ENCODE data around the gene PARVB. TPM values are rescaled to one million over a fixed set of nuclear protein-coding genes. Genes with fewer than 3 reads are reported as not detected.

PARVB gene, protein sequence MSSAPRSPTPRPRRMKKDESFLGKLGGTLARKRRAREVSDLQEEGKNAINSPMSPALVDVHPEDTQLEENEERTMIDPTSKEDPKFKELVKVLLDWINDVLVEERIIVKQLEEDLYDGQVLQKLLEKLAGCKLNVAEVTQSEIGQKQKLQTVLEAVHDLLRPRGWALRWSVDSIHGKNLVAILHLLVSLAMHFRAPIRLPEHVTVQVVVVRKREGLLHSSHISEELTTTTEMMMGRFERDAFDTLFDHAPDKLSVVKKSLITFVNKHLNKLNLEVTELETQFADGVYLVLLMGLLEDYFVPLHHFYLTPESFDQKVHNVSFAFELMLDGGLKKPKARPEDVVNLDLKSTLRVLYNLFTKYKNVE
- total RNA-seq: 39.2 and 41.5 TPM in 2 replicates

DNA sequence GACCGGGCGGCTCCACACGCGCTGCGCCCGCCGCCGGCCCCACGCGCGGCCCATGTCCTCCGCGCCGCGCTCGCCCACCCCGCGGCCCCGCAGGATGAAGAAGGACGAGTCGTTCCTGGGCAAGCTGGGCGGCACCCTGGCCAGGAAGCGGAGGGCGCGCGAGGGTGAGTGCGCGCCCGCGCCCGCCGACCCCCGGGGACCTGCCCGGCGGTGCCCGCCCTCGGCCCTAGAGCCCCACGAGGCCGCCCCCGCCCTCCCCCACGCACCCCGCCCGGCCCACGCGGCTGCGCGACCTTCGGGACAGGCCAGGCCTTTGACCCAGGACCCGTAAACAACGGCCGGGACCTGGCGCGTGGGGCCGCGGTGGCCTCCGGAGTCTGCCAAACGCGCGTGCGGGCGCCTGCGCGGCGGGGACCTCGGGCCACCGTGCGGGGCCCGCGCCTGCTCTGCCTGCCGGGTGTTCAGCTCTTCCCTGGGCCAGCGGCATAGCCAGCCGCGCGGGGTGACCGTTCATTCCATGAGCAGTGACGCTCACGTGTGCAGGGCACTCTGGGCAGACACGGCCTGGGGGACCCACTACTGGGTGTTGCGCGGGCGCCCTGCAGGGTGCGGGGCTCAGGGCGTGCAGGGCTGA is at the start of gene PARVB:
TSS of gene PARVB (plus strand) at position 15 of the 634 bp plus-strand sequence. CDS start at position 53, 38 bp downstream.
- intact Hi-C loops (cut with micrococcal nuclease): loop anchor here (2.0 kb wide), 1 partner anchor 212 kb away; the partner anchor contains the start of gene EFCAB6

DNA sequence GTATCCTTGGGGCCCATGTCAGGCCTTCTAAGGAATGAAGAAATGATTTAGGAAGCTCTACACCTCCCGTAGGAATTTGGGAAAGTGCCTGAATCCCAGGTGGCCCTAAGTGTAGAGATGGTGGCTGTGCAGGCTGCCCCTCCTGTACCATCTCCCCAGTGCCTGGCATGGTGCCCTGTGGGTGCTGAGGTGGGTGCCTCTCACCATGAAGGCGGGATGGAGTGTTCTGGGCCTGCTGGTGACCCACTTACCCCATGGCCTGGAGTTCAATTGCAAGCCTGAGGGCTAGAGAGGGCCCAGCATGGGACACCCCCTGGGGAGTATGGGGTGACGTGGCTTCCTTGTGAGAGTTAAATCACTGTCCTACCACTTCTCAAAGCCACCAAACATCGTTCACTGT is 49.1 kb upstream of the PARVB start:
- intact Hi-C loops (cut with micrococcal nuclease): no loop called here

DNA sequence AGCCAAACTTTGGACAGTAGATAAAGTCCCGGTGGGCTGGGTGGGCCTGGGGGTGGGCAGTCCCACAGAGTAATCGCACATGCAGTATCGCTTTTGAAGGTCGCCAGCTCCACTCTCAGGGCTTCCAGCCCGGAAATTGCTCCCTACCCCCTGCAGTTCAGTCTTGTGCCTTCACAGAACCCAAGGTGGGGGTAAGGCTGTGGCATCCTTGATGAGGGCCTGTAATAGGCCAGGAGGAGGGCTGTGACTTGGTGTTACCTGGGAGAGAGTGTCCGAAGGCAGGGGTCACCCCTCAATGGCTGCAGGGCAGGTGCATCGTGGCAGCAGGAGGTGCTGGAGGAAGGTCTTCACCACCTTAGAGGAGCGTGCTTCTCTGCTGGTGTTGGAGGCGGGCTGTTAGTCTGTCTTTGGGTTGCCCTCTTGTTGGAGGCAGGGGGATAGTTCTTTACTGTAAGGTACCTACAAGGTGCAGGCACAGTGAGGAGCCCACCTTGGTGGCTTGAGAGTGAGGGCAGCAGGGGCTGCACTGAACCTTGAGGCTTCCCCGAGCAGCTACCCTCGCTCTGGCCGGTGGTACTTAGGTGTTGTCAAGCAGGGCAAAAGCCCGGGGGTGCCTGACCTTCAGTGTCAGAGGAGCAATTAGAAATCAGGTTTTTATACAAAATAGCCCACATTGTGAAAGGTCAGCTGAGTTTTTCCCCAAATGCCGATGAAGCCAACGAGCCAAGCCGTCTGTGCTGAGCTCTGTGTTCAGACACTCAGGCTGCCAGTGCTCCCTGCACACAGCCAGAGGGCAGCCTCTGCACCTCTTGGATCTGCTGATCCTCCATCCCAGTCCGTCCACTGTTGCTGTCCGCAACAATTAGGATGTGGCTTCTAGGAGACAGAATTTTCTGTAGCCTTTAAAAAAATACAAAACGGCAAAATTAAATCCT is 47.0 kb upstream of the PARVB start:
- intact Hi-C loops (cut with micrococcal nuclease): no loop called here

DNA sequence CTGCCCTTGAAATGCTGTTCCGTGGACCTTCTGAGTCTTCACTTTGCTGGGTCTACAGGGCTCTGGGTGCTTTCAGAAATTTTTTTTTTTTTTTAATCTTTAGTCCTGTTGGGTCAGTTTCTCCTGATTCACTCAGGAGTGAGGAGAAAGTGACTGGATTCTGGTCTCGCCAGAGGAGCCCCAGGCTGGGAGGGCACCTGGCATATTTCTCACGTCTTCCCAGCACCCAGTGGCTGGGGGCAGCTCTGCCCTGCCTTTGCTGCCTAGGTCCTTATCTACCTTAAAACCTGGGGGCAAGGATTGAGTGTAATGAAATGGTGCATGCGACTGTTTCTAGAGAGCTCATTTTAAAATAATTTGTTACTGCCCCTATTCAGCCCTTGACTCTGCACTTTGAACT is 45.5 kb upstream of the PARVB start:
- intact Hi-C loops (cut with micrococcal nuclease): no loop called here

DNA sequence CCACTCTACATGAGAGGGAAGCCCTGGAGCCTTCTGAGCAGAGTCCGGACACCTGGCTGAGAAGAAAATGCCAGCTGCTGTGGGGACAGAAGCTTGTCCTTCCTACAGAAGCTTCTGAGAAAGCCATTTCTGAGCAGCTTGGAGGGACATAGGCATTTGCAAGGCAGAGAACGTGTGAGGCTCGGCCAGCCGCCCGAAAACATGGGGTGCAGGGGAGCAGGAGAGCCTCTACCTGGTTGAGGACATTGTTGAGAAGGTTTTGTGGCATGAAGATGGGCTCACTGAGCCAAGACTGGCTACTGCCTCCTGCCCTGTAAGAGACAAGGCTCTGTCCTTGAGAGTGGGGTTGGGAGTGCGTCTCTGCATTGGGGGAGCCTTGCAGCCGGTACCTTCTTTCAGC is 43.5 kb upstream of the PARVB start:
- intact Hi-C loops (cut with micrococcal nuclease): no loop called here

DNA sequence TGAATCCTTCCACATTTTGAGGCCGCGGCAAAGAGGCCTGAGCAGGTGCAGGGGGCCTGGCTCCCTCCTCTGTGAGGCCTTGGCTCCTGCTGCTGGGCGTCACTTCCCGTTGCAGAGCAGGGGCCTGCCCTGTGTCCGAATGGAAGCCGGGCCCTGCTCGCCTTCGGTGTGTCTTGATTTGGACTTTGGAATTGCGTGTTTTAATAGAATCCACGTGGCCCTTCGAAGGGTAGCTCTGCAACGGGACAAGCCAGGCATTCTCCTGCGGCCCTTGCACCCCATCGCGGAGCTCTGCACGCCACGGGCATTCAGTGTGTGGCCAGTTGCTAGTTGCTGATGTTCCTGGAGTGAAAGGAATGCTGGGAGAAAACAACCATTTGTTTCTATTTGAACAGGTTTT is 43.1 kb upstream of the PARVB start:
- intact Hi-C loops (cut with micrococcal nuclease): no loop called here

DNA sequence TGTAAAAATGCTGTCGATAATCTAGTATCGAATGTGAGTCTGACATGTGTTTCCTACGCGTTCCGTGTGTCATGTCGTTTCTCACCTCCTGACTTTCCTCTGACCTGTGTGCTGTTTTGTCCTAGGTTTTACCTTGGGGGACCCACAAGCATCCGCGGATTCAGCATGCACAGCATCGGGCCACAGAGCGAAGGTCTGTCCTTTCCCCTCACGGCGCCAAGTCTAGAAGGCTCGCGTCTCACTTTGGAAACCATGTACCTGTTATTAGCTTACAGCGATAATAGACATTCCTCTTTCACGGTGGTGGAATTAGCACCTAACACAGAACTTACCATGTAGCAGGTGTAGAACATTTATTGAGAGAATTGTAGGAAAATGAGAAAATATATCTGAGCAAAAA is 40.3 kb upstream of the PARVB start:
- intact Hi-C loops (cut with micrococcal nuclease): no loop called here

DNA sequence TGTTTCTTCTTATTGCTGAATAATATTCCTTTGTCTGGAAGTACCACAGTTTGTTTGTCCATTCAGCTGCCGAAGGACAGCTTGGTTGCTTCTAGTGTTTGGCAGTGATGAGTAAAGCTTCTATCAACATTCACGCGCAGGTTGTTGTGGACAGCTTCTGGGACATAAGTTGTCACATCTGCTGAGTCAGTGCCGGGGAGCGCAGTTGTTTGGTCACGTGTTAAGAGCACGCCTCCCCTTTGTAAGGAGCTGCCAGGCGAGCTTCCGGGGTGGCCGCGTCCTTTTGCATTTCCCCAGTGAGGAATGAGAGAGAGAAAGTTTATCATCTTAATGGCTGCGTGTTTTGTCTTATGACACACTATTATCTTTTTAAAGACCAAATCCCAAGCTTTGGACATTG is 38.6 kb upstream of the PARVB start:
- intact Hi-C loops (cut with micrococcal nuclease): no loop called here

DNA sequence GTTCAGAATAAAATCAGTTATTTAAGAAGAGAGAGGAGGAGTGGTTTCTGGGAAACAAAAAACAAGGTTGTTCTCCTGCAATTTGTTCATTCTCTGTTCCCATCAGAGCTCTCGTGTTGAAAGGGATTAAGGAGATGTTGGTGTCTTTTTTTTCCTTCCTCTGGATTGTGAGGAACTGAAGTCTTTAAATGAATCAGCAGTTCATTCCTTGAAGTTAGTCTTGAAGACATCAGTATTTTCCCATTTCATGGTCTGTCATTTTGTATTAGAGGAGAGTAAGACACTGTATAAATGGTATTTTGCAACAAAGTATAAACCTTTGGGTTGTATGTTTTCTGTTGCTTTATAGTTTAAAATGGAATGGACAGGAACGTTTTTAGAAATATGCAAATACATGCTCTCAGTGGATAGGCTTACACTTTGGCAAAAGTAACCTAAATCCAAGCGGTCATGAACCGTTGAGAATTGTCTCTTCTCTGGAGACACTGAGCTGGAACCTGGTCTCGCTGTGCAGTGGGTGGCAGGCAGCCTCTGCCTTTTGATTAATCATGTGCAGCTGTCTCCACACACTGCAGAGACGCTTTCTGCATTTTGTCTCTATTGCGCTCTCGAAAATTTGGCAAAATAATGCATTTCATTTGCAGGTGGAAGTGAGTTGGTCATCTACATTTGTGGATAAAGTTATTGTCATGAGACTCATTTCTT is 35.8 kb upstream of the PARVB start:
- intact Hi-C loops (cut with micrococcal nuclease): no loop called here

DNA sequence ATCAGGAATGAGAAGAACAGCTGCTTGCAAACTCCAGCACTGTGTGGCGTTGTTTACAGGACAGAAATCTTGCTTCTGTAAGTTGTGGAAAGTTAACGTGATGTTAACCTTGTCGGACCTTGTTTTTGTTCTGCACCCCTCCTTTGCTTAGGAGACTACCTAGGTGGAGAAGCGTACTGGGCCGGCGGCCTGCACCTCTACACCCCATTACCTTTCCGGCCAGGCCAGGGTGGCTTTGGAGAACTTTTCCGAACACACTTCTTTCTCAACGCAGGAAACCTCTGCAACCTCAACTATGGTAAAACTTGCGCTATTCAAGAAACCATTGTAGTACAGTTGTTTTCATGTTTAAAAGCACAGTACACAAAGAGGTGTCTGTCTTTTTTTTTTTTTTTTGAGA is 35.1 kb upstream of the PARVB start:
- intact Hi-C loops (cut with micrococcal nuclease): no loop called here

DNA sequence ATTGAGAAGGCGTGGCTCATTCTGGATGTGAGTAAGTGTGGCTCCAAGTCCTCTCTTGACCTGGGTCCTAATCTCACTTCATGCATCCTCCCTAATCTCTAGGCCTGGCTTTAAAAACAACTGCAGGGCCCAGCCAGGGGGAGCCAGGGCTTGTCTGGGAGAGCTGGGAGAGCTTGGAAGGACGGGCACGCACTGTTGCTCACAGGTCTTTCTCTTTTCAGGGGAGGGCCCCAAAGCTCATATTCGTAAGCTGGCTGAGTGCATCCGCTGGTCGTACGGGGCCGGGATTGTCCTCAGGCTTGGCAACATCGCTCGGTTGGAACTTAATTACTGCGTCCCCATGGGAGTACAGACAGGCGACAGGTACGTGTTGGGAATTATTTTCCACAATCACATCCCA is 34.1 kb upstream of the PARVB start:
- intact Hi-C loops (cut with micrococcal nuclease): loop anchor here (5.0 kb wide), 1 partner anchor 192 kb away; the partner anchor contains the start of gene PARVG

DNA sequence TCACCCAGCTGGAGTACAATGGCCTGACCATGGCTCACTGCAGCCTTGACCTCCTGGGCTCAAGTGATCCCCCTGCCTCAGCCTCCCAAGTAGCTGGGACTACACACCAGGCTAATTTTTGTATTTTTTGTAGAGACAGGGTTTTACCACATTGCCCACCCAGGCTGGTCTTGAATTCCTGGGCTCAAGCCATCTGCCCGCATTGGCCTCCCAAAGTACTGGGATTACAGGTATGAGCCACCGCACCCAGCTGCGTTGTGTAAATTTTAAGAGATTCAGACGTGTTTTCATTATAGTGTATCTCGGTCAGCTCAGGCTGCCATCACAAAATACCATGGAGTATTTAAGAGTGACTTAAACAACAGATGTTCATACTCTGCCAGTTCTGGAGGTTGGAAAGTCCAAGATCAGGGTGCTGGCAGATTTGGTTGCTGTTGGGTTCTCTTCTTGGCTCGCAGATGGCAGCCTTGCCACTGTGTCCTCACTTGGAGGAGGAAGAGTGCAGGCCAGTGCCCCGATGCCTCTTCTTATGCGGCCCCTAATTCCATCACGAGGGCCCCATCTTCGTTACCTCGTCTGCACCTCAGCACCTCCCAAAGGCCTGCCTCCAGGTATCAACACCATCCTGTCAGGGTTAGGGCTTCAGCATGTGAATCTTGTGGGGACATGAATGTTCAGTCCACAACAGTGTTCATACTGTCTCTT is 32.6 kb upstream of the PARVB start:
- intact Hi-C loops (cut with micrococcal nuclease): loop anchor here (2.0 to 5.0 kb wide), 3 partner anchors 37 to 577 kb away; partner anchors contain the start of genes PARVG and SAMM50

DNA sequence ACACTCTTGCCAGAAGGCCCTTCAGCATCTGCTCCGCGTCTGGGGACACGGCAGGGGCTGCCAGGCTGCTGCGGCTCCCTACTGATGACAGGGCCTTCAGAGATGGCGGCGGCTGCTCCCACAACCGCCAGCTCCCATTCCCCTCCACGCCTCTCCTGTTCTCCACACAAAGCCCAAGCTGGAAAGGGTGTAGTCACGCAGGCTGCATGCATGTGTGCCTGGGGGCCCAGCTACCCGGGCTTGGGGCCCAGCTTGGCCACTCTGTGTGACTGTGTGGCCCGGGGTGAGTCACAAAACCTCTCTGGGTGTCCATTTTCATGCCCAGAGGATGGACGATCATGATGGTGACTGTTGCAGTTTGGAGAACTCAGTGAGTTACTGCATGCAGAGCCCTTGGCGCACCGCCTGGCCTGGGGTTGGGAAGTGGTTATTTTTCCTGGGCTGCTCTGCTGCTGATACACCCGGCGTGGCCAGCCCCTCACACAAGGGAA is 31.7 kb upstream of the PARVB start:
- intact Hi-C loops (cut with micrococcal nuclease): loop anchor here (2.0 to 5.0 kb wide), 3 partner anchors 38 to 576 kb away; partner anchors contain the start of genes PARVG and SAMM50

DNA sequence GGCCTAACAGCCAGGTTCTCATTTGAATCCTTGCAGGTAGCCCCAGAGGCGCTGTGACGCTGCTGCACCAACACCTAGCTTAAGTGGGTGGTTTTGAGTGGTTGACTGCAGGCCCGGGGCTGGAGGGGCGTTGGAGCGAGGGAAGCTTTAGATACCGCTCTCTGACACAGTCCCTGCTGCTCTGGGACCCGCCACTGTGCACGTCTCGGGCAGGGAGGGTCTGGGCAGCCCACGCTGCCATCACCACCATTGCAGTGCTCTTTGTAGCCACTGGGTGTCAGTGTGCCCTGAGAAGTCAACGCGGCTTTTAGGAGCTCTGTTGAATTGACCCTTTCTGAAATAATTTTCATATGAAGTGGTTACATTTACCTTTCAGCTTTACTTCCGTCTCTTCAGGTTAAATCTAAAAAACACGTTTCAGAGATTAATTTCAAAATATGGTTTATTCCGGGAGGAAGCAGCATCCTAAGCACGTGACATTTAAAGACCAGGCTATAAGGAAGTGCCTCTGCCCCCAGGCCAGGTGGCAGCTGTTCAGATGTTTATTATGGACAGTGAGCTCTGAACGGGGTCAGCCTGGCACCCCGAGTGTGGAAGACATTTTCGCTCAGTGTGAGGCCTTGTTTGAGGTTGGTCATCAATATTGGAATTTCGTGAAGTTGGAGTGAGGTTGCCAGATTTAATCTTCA is 30.9 kb upstream of the PARVB start:
- intact Hi-C loops (cut with micrococcal nuclease): loop anchor here (1.0 to 5.0 kb wide), 7 partner anchors 38 to 691 kb away; partner anchors contain the start of genes PARVG and SAMM50

DNA sequence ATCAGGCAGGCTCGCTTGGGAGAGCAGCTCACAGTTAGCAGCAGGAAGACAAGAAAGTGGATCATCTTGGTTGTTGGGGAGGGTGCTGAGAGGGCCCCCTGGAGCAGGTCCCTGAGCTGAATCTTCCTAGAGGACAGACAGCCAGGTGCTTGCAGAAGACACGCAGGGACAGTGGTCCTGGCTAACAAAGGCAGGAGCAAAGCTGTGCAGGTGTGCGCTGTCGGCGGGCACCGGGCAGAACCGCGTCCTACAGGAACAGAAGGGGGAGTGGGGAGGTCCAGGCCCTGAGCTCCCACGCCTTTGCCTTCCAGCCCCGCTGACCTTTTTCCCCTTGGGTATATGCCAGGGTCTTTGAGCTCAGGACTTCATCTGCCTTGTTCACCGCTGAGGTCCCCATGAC is 30.1 kb upstream of the PARVB start:
- intact Hi-C loops (cut with micrococcal nuclease): loop anchor here (5.0 kb wide), 1 partner anchor 188 kb away; the partner anchor contains the start of gene PARVG

DNA sequence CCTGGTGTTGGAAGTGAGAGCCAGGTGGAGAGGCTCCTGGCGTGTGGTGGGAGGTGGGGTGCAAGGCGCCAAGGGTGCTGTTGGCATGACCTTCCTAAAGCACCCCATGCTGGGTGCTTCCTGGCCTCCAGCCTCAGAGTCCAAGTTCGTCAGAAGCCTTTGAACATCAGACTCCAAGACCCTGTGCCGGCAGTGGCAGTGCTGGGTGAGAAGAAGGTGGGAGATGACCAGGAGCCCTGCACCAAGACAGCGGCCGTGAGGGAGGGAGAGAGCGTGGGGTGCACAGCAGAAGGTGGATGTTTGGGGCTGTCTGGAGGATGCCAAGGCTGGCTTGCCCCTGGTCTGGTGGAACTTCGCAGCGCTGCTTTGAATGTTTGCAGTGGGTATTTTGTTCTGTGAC is 29.7 kb upstream of the PARVB start:
- intact Hi-C loops (cut with micrococcal nuclease): loop anchor here (5.0 kb wide), 1 partner anchor 188 kb away; the partner anchor contains the start of gene PARVG

DNA sequence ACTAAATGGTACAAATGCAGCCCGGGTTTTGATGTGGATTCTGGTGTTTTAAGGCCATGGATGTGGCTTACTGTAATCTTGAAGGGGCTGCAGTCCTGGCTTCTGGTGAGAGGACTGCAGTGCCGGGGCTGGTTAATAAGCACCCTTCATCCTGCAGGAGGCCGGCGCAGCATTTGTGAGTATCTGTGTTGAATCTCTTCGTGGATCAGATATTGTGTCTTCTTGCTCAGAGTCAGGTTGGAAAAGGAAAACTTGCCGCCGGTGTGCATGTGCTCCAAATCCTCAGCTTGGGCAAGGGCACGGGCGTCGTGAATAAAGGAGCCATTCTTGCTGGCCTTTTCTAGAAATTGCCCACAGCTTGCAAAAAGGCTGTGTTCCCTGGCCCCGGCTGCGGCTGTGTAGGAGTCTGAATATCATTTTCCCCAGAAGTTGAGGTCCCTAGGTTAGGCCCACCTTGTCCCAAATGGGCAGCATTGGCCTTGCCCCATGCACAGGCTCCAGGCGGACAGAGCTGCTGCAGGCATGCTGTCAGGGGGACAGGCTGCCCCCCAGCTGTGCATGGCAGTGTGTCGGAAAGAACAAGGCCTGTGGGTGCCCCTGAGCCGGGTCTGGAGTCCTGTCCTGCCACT is 28.9 kb upstream of the PARVB start:
- intact Hi-C loops (cut with micrococcal nuclease): no loop called here

DNA sequence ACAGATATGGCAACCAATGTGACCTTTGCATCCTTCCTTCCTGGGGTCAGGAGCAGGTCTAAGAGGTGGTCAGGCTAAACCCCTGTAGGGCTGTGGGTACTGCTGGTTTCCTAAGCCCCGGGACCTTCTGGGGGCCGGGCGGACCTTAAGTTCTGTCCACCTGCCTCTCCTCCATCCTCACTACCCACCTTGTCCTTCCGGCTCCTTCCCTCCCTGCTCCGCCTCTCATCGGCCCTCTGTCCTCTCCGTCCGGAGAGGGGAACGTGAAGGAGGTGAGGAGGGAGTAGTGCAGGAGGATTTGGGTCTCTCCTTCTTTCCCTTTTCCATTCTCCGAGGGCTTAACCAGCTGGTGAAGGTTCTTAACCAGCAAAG is 28.3 kb upstream of the PARVB start:
- intact Hi-C loops (cut with micrococcal nuclease): loop anchor here (1.0 kb wide), 1 partner anchor 32 kb away; no protein-coding TSS in a partner anchor
